HT-29 (cell line): Measurements from ENCODE around the gene CHST4. TPM values are rescaled to one million over a fixed set of nuclear protein-coding genes. Genes with fewer than 3 reads are reported as not detected.
A peak's percentile ranks its signal among the peaks of the same experiment; 100 is the strongest.
"Not testable (repeated sequence)": the region's sequence is repeated elsewhere in the genome, so short reads cannot be mapped to it uniquely, and the experiment has no call there.

Experiments used
- DNase-seq: peaks from one replicate; pipeline ENCODE4 v3.0.0-alpha.2; 2015; ENCODE audit warnings: low spot score
- total RNA-seq: library from RNA; depleted of rRNA; stranded (reverse); fragments of >200 nt; shearing (Covaris generic); gene quantifications from 2 replicates; pipeline ENCODE4 v1.2.3, GENCODE V29; 2014

The CHST4 gene
- total RNA-seq, 1 experiment from 2014 or later, result 6.0 TPM

DNA sequence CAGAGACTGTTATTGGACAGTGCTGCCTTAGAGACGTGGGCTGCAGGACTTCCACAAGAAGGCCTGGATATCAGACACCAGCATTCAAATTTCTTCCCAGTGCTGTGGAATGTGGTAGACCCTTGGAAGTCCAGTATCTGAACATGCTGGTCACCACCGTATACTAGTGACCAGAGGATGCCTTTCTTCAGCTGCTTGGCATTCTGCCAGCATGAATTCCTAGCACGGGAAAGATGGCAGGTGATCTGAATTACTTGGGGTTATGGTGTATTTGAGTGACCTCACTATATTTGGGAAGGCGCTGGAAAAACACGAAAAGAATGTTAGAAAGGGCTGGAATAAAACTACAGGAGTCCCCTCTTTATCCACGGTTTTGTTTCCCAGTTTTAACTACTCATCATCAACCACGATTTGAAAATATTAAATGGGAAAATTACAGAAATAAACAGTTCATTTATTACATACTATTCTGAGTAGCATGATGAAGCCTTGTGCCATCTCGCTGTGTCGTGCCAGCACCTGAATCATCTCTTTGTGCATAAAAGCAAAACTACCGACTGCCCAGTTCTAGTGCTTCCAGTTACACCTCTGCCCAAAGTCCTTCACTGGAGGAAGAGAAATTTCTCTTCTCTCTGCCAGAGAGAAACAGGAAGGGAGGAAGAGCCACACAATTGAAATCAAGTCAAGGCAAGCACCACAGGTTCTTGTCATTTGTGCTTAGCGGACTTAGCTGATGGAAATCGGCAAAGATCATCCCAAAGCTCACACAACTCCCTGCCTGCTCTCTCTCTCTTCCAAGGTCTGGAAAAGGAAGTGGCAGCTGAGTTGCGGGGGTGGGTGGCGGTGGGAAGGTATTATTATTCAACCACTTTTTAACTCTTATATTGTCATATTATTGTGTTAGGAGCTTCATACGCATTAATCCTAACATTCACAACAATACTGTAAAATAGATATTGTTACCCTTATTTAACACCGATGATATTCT lies 1.4 kb upstream of the CHST4 start:
- no peak for DNase-seq

- DNase-seq, result no peak
Measured at GRCh38 chr16:71528257-71528656, 2.0 kb downstream of the CHST4 start.

DNA sequence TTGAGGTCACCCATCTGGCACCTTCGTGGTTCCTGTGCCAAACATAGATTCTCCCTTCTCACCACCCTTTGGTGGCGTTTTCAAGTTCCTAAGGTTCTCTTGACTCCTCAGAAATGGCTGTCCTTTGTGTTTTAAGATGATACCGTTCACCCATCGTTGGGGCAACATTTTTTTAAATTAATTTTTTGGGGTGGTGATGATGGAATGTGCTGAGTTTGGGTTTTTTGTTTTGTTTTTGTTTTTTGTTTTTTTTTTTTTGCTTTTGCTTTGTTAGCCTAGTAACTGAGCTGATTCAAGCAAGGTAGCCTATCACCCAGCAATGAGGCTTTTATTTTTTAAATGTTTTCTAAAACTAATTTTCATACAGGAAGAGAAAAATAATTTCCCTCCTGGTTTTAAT lies 2.6 kb downstream of the CHST4 start:
- DNase-seq, result no peak

DNA sequence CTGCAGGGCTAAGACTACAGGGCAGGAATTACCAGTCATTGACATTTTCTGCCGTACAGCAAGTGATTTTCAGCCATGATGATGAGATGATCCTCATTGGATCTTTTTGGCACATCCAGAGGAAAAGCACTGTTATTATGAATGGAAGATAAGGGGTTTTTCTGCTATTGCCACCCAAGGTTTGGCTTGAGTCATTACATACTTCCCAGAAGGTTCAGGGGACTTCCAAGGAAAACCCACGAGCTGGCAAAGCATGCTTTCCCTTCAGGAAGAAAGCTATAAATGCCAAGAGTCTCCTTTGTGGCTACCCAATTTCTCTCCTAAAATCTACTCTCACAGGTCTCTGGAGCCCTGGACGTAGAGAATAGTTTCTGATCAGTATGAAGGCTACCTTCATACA lies 6.1 kb downstream of the CHST4 start:
- no peak for DNase-seq

DNA sequence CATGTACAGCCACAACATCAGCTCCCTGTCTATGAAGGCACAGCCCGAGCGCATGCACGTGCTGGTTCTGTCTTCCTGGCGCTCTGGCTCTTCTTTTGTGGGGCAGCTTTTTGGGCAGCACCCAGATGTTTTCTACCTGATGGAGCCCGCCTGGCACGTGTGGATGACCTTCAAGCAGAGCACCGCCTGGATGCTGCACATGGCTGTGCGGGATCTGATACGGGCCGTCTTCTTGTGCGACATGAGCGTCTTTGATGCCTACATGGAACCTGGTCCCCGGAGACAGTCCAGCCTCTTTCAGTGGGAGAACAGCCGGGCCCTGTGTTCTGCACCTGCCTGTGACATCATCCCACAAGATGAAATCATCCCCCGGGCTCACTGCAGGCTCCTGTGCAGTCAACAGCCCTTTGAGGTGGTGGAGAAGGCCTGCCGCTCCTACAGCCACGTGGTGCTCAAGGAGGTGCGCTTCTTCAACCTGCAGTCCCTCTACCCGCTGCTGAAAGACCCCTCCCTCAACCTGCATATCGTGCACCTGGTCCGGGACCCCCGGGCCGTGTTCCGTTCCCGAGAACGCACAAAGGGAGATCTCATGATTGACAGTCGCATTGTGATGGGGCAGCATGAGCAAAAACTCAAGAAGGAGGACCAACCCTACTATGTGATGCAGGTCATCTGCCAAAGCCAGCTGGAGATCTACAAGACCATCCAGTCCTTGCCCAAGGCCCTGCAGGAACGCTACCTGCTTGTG lies 10.7 kb downstream of the CHST4 start:
- no peak for DNase-seq

DNA sequence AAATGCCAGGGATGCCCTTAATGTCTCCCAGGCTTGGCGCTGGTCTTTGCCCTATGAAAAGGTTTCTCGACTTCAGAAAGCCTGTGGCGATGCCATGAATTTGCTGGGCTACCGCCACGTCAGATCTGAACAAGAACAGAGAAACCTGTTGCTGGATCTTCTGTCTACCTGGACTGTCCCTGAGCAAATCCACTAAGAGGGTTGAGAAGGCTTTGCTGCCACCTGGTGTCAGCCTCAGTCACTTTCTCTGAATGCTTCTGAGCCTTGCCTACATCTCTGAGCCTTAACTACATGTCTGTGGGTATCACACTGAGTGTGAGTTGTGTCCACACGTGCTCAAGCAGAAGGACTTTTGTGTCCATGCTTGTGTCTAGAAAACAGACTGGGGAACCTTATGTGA lies 11.4 kb downstream of the CHST4 start:
- peak; percentile 92 for DNase-seq

DNA sequence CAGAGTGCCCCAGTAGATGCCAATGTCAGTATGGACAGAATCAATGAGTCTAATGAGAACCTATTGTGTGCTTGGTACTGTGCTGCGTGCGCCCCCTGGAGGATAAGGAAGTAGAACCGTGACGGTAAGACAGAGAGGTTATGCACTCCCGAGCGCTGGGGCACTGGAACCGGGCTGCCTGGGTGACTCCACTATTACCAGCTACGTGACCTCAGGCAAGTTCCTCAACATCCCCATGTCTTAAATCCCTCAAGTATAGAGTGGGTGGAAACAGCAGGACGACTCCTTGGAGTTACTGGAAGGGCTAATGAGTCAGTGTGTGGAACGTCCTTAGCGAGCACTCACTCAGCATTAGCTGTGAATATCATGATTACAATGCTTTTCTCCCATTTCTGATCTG lies 16.2 kb downstream of the CHST4 start:
- peak; percentile 75 for DNase-seq

GRCh38 chr16:71547168-71547567 lies 20.9 kb downstream of the CHST4 start:
- DNase-seq, result no peak

- DNase-seq, result peak; percentile 59
Measured at GRCh38 chr16:71552698-71553503, 26.7 kb downstream of the CHST4 start.

GRCh38 chr16:71555230-71555891 lies 29.1 kb downstream of the CHST4 start:
- no peak for DNase-seq

DNA sequence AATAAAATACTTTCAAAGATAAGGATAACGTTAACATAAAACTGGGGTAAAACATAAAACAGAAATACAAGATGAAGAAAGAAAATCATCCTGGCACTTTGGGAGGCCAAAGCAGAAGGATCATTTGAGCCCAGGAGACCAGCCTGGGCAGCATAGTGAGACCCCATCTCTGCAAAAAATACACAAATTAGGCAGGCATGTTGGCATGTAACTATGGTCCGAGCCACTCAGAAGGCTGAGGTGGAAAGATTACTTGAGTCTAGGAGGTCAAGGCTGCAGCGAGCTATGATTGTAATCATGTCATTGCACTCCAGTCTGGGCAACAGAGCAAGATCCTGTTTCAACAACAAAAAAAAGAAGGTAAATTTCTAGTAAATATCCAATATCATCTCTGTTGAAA lies 31.1 kb downstream of the CHST4 start:
- no peak for DNase-seq

DNA sequence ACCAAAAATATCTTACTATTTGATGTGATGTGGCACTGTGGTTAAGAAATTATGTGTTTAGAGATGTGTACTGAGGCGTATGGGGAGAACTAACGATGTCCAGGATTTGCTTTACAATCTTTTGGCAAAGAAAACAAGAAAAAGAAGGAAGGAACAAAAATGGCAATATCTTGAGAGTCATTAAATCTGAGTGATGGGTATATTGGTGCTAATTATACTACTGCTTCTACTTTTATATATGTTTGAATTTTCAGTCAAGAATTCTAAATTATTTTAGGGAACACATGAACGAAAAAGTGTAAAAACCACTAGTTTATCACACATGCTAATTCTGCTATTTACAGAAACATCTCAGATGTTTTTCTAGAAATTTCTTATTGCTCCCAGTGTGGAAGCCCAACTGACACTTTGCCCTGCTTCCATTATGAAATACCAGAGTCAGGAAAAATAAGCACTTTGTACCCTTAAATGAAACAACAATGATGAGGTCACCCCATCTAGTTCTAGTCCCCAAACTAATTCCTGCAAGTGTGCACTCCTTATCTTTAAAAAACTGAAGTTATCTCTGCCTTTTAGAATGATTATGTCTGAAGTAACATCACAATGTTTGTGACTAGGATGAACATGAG lies 31.8 kb downstream of the CHST4 start:
- DNase-seq, result no peak

GRCh38 chr16:71559855-71560254 lies 33.6 kb downstream of the CHST4 start:
- DNase-seq, result no peak

DNA sequence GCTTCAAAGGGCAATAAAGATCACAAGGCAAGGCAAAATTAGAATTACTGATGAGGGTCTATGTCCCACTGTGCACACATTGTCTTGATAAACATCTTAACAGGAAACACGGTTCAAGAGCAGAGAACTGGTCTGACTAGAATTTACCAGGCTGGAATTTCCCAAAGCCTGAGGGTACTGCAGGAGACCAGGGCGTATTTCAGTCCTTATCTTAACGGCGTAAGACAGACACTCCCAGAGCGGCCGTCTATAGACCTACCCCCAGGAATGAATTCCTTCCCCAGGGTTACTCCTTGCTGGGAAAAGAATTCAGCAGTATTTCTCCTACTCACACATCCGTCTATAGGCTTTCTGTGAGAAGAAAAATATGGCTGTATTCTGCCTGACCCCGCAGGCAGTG lies 35.7 kb downstream of the CHST4 start:
- DNase-seq, result not testable (repeated sequence)

DNA sequence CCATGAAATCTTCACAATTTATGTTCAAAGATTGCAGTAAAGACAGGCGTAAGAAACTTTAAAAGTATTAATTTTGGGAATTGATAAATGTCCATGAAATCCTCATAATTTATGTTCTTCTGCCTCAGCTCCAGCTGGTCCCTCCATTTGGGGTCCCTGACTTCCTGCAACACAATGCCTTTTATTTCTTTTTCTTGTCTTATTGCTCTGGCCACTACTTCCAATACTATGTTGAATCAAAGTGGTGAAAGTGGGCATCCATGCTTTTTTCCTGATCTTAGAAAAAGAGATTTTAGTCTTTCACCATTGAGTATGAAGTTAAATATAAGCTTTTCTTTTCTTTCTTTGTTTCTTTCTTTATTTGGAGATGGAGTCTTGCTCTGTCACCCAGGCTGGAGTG lies 36.3 kb downstream of the CHST4 start:
- DNase-seq, result no peak

- DNase-seq, result no peak
Measured at GRCh38 chr16:71564335-71564967, 38.2 kb downstream of the CHST4 start.

DNA sequence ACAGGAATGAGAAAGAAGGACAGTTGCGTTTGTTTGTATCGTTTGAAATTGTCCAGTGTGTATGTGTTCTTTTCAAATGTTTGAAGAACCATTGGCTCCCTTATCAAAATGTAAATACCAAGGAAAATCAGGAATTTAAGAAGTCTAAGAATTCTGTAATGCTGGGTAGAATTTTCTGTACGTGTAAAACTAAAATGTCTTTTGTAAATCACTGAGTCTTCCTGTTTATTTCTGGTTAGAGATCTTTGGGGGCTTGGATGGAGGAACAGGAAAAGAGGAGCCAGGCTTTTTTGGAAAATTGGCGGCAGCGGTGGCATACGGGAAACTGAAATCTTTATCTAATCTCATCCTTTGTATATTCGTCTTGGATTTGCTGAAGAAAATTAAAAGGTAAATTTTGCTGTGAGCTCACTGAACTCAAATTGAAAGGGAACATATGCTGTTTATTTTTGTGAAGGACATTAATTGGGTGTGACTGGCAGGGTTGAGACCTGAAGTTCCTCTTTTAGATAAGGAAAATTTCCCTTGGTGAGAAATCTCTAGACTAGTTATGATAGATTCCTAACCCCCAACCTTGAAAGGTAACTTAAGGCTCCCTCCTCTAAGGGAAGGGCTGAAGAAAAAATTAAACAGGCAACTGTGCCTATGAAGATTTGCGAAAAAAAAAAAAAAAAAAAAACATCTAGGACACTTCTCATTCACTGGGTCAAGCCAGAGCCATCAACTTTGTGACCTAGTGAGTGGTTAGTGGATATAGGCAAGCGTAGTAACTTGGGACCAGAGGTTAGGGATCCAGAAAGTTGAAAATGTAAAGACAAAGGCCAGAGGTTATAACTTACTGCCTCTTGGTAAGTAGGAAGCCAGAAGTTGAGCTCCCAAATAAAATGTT lies 39.8 kb downstream of the CHST4 start:
- no peak for DNase-seq

DNA sequence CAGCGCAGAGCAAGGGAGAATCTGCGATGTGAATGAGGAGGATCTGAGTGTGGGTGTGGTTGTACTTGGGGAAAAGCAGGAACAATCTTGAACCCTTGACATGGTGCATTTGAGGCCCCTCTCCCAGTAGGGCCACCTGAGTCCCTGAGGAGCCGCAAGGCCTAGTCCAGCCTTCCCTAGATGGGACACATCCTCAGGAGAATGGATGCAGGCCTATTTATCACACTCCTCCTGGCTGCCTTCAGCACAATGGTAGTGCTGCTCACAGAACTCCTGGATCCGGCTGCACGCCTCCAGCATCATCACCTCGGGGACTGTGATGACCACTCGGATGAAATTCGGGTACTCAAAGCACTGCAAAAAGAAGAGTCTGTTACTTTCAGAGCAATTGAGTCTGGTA lies 41.7 kb downstream of the CHST4 start:
- DNase-seq, result no peak

GRCh38 chr16:71568551-71568950 lies 42.3 kb downstream of the CHST4 start:
- DNase-seq, result no peak
